ENCODE results near the gene SLC39A9. TPM values are rescaled to one million over a fixed set of nuclear protein-coding genes. Genes with fewer than 3 reads are reported as not detected.

The SLC39A9 gene
- total and polyA plus RNA-seq, 2 experiments from 2014 or later = 17.7 to 48.1 TPM

DNA sequence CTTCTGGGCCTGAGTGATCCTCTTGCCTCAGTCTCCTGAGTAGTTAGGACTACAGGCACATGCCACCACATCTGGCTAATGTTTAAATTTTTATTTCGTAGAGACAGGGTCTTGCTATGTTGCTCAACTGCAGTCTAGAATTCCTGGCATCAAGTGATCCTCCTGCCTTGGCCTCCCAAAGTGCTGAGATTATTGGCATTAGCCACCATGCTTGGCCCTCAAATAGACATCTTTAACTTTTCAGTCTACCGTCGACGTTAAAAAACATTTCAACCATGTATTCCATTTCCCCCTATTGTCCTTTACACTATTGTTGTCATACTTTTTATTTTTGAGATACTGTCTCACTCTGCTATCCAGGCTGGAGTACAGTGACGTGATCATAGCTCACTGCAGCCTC lies 22.8 kb upstream of the SLC39A9 start (continued):
- TF ChIP-seq, protein P1, sequence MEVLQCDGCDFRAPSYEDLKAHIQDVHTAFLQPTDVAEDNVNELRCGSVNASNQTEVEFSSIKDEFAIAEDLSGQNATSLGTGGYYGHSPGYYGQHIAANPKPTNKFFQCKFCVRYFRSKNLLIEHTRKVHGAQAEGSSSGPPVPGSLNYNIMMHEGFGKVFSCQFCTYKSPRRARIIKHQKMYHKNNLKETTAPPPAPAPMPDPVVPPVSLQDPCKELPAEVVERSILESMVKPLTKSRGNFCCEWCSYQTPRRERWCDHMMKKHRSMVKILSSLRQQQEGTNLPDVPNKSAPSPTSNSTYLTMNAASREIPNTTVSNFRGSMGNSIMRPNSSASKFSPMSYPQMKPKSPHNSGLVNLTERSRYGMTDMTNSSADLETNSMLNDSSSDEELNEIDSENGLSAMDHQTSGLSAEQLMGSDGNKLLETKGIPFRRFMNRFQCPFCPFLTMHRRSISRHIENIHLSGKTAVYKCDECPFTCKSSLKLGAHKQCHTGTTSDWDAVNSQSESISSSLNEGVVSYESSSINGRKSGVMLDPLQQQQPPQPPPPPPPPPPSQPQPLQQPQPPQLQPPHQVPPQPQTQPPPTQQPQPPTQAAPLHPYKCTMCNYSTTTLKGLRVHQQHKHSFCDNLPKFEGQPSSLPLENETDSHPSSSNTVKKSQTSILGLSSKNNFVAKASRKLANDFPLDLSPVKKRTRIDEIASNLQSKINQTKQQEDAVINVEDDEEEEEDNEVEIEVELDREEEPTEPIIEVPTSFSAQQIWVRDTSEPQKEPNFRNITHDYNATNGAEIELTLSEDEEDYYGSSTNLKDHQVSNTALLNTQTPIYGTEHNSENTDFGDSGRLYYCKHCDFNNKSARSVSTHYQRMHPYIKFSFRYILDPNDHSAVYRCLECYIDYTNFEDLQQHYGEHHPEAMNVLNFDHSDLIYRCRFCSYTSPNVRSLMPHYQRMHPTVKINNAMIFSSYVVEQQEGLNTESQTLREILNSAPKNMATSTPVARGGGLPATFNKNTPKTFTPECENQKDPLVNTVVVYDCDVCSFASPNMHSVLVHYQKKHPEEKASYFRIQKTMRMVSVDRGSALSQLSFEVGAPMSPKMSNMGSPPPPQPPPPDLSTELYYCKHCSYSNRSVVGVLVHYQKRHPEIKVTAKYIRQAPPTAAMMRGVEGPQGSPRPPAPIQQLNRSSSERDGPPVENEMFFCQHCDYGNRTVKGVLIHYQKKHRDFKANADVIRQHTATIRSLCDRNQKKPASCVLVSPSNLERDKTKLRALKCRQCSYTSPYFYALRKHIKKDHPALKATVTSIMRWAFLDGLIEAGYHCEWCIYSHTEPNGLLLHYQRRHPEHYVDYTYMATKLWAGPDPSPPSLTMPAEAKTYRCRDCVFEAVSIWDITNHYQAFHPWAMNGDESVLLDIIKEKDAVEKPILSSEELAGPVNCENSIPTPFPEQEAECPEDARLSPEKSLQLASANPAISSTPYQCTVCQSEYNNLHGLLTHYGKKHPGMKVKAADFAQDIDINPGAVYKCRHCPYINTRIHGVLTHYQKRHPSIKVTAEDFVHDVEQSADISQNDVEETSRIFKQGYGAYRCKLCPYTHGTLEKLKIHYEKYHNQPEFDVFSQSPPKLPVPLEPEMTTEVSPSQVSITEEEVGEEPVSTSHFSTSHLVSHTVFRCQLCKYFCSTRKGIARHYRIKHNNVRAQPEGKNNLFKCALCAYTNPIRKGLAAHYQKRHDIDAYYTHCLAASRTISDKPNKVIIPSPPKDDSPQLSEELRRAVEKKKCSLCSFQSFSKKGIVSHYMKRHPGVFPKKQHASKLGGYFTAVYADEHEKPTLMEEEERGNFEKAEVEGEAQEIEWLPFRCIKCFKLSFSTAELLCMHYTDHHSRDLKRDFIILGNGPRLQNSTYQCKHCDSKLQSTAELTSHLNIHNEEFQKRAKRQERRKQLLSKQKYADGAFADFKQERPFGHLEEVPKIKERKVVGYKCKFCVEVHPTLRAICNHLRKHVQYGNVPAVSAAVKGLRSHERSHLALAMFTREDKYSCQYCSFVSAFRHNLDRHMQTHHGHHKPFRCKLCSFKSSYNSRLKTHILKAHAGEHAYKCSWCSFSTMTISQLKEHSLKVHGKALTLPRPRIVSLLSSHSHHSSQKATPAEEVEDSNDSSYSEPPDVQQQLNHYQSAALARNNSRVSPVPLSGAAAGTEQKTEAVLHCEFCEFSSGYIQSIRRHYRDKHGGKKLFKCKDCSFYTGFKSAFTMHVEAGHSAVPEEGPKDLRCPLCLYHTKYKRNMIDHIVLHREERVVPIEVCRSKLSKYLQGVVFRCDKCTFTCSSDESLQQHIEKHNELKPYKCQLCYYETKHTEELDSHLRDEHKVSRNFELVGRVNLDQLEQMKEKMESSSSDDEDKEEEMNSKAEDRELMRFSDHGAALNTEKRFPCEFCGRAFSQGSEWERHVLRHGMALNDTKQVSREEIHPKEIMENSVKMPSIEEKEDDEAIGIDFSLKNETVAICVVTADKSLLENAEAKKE (CRISPR knock-in tag; IDR thresholded peaks at IDR 0.05) = no peak
- TF ChIP-seq, protein P2, sequence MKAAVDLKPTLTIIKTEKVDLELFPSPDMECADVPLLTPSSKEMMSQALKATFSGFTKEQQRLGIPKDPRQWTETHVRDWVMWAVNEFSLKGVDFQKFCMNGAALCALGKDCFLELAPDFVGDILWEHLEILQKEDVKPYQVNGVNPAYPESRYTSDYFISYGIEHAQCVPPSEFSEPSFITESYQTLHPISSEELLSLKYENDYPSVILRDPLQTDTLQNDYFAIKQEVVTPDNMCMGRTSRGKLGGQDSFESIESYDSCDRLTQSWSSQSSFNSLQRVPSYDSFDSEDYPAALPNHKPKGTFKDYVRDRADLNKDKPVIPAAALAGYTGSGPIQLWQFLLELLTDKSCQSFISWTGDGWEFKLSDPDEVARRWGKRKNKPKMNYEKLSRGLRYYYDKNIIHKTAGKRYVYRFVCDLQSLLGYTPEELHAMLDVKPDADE (IDR thresholded peaks at IDR 0.05) = no peak
- TF ChIP-seq JUNB (IDR thresholded peaks at IDR 0.05; ENCODE audit: unreplicated experiment) (no peak), STAT1 (IDR thresholded peaks at IDR 0.05; ENCODE audit: unreplicated experiment) (no peak), ZNF114 (CRISPR knock-in tag; IDR thresholded peaks at IDR 0.05) (no peak), ZNF331 (CRISPR knock-in tag; IDR thresholded peaks at IDR 0.05; ENCODE audit: low read depth) (no peak), EZH2 (IDR thresholded peaks at IDR 0.05; ENCODE audit: low read depth, unreplicated experiment) (no peak), EZH2phosphoT487 (IDR thresholded peaks at IDR 0.05; ENCODE audit: unreplicated experiment) (no peak), CREB1 (CRISPR knock-in tag; IDR thresholded peaks at IDR 0.05; ENCODE audit: low read depth) (no peak)
- TF ChIP-seq, protein P3, sequence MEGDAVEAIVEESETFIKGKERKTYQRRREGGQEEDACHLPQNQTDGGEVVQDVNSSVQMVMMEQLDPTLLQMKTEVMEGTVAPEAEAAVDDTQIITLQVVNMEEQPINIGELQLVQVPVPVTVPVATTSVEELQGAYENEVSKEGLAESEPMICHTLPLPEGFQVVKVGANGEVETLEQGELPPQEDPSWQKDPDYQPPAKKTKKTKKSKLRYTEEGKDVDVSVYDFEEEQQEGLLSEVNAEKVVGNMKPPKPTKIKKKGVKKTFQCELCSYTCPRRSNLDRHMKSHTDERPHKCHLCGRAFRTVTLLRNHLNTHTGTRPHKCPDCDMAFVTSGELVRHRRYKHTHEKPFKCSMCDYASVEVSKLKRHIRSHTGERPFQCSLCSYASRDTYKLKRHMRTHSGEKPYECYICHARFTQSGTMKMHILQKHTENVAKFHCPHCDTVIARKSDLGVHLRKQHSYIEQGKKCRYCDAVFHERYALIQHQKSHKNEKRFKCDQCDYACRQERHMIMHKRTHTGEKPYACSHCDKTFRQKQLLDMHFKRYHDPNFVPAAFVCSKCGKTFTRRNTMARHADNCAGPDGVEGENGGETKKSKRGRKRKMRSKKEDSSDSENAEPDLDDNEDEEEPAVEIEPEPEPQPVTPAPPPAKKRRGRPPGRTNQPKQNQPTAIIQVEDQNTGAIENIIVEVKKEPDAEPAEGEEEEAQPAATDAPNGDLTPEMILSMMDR (conservative IDR thresholded peaks at IDR 0.05; ENCODE audit: low read depth in 2 of 2) = no peak

Measured in GM23338 (cell line).